OCI-LY7 (cell line): ENCODE data around the gene GOLIM4. TPM values are rescaled to one million over a fixed set of nuclear protein-coding genes. Genes with fewer than 3 reads are reported as not detected.

ENCODE experiments used
- BruUV-seq: library from RNA; stranded (reverse); fragments of 400-500 nt; replicated peaks from 2 replicates; lab custom pipeline; 2021; lab: Mats Ljungman, UMichigan
- CTCF ChIA-PET: fragments of 300-600 bp; sonication (Branson Sonifier 250); formaldehyde crosslinking; loops from one replicate; lab custom pipeline; 2022; ENCODE audit warnings: antibody characterized with exemption; ENCODE audit not compliant: unreplicated experiment; lab: Charles Lee
- POLR2A ChIA-PET: fragments of 300-600 bp; sonication (Branson Sonifier 250); formaldehyde crosslinking; loops from one replicate; lab custom pipeline; 2022; ENCODE audit warnings: antibody characterized with exemption; lab: Charles Lee
- DNase-seq: peaks from one replicate; pipeline ENCODE4 v3.0.0-alpha.2; 2015; ENCODE audit warnings: low spot score
- H2AFZ ChIP-seq: fragments of 200-600 bp; sonication (generic), shearing (Covaris generic); 2 replicates; pipeline ENCODE4 v1.6.1; 2014; ENCODE audit warnings: mild to moderate bottlenecking, antibody characterized with exemption, low read length, moderate library complexity
- H3K27ac ChIP-seq: fragments of 200-600 bp; sonication (generic); 2 replicates; pipeline ENCODE4 v1.5.1; 2014; ENCODE audit warnings: mixed run types, low read depth, mild to moderate bottlenecking, moderate library complexity, low read length, inconsistent platforms; ENCODE audit not compliant: poor library complexity, severe bottlenecking
- H3K36me3 ChIP-seq: fragments of 200-600 bp; sonication (generic); 2 replicates; pipeline ENCODE4 v1.6.1; 2014; ENCODE audit warnings: mild to moderate bottlenecking, antibody characterized with exemption, low read length, moderate library complexity, mixed read lengths; ENCODE audit not compliant: insufficient read depth
- H3K4me1 ChIP-seq: fragments of 200-600 bp; sonication (generic); 2 replicates; pipeline ENCODE4 v1.5.1; 2014; ENCODE audit warnings: mild to moderate bottlenecking, low read length; ENCODE audit not compliant: insufficient read depth, poor library complexity, severe bottlenecking
- H3K4me2 ChIP-seq: fragments of 200-600 bp; sonication (generic); 2 replicates; pipeline ENCODE4 v1.6.1; 2014; ENCODE audit warnings: mild to moderate bottlenecking, low read length
- H3K4me3 ChIP-seq: fragments of 200-600 bp; sonication (generic); 2 replicates; pipeline ENCODE4 v1.5.1; 2014; ENCODE audit warnings: mild to moderate bottlenecking, low read depth, low read length; ENCODE audit not compliant: poor library complexity, severe bottlenecking
- H3K79me2 ChIP-seq: fragments of 200-600 bp; sonication (generic); 2 replicates; pipeline ENCODE4 v1.6.1; 2016; ENCODE audit warnings: low read depth, mild to moderate bottlenecking, low read length, moderate library complexity, mixed read lengths; ENCODE audit not compliant: insufficient read depth
- H3K9me2 ChIP-seq: fragments of 200-600 bp; sonication (generic); 2 replicates; pipeline ENCODE4 v1.6.1; 2016; ENCODE audit warnings: mild to moderate bottlenecking, low read length, mixed read lengths; ENCODE audit not compliant: insufficient read depth
- H3K9me3 ChIP-seq: fragments of 200-600 bp; sonication (generic); 2 replicates; pipeline ENCODE4 v1.6.1; 2014; ENCODE audit warnings: mild to moderate bottlenecking, mixed run types, low read length, mixed read lengths
- H4K20me1 ChIP-seq: fragments of 200-600 bp; sonication (generic); 2 replicates; pipeline ENCODE4 v1.6.1; 2014; ENCODE audit warnings: mild to moderate bottlenecking, antibody characterized with exemption, low read length, moderate library complexity, mixed read lengths; ENCODE audit not compliant: insufficient read depth
- CTCF ChIP-seq: fragments of 200-600 bp; sonication (generic); conservative IDR thresholded peaks from 2 replicates; pipeline ENCODE4 v1.5.1; 2014; ENCODE audit warnings: mild to moderate bottlenecking, antibody characterized with exemption, low read length, moderate library complexity, mixed read lengths
- EZH2phosphoT487 ChIP-seq: fragments of 200-600 bp; sonication (generic); IDR thresholded peaks from 2 replicates; pipeline ENCODE4 v1.6.1; 2018; ENCODE audit warnings: low read depth, borderline replicate concordance, mild to moderate bottlenecking, mixed run types, antibody characterized with exemption, low read length, moderate library complexity, mixed read lengths
- intact Hi-C: fragments of 100-400 bp; cut with micrococcal nuclease; formaldehyde crosslinking; loops from one replicate; pipeline ENCODE4 v1.10.0; 2022; ENCODE audit not compliant: unreplicated experiment
- total RNA-seq, 2 experiments: library from RNA; depleted of rRNA in 1 of 2; stranded (reverse); fragments of >200 nt in 1 of 2; shearing (Covaris generic) in 1 of 2; gene quantifications; 2 replicates each; pipeline ENCODE4 v1.2.3, GENCODE V29; 2014 to 2022

GOLIM4 gene
- total RNA-seq, 2 experiments from 2014 or later: 31.2 to 42.8 TPM

GRCh38 chr3:168091302-168091858, 4.3 kb downstream of the GOLIM4 start:
- TF ChIP-seq CTCF (no peak), EZH2phosphoT487 (no peak)
- ChIA-PET CTCF (no interaction called here), POLR2A (interaction anchor here (0.9 to 2.4 kb wide), 7 partner anchors 10 to 342 kb away, joined by 3 to 17 read pairs (median 3); no protein-coding TSS in a partner anchor)
- Histone ChIP-seq H3K4me1 (peaks cover 67% of the 10 kb centered on the region), H3K4me2 (peak overlapping the region; percentile 97), H3K79me2 (peaks cover 82% of the 10 kb centered on the region), H3K9me2 (no peaks in the 10 kb centered on the region), H2AFZ (no peak overlapping the region), H3K27ac (peak overlapping the region; percentile 84), H3K36me3 (no peaks in the 10 kb centered on the region), H3K4me3 (peak overlapping the region; percentile 80), H4K20me1 (peaks cover 24% of the 10 kb centered on the region), H3K9me3 (no peaks in the 10 kb centered on the region)
- BruUV-seq: no TSS peak
- intact Hi-C loops: loop anchor here (5.0 to 10.0 kb wide), 2 partner anchors 1681 to 1853 kb away; partner anchors contain the start of gene MYNN
- no peak for DNase-seq

- POLR2A ChIA-PET: interaction anchor here (0.6 to 2.4 kb wide), 10 partner anchors 11 to 1940 kb away, joined by 3 to 17 read pairs (median 3); no protein-coding TSS in a partner anchor
- DNase-seq: no peak
- CTCF ChIA-PET: no interaction called here
- H3K4me1 ChIP-seq: peaks cover 75% of the 10 kb centered on the region
- TF ChIP-seq CTCF (no peak), EZH2phosphoT487 (no peak)
- H3K4me3 ChIP-seq: peak overlapping the region; percentile 80
- no peaks in the 10 kb centered on the region for H3K9me3 ChIP-seq
- H3K27ac ChIP-seq: peak overlapping the region; percentile 79
- H3K79me2 ChIP-seq: peaks cover 91% of the 10 kb centered on the region
- no peak overlapping the region for H2AFZ ChIP-seq
- no TSS peak for BruUV-seq
- H3K36me3 ChIP-seq: no peaks in the 10 kb centered on the region
- peaks cover 24% of the 10 kb centered on the region for H4K20me1 ChIP-seq
- peak overlapping the region; percentile 97 for H3K4me2 ChIP-seq
- intact Hi-C loops: loop anchor here (5.0 to 10.0 kb wide), 2 partner anchors 1682 to 1854 kb away; partner anchors contain the start of gene MYNN
- H3K9me2 ChIP-seq: no peaks in the 10 kb centered on the region
Observed at GRCh38 chr3:168090306-168091085, 5.2 kb downstream of the GOLIM4 start.
